ENCODE results near the gene TSPAN9. TPM values are rescaled to one million over a fixed set of nuclear protein-coding genes. Genes with fewer than 3 reads are reported as not detected.

The TSPAN9 gene
- total and polyA plus RNA-seq, 9 of the 15 experiments (the other 6 are each of a cell fraction or from before 2014, with no cell fraction given) = 0.23 to 2.1 (median 0.60) TPM; not detected in 2

DNA sequence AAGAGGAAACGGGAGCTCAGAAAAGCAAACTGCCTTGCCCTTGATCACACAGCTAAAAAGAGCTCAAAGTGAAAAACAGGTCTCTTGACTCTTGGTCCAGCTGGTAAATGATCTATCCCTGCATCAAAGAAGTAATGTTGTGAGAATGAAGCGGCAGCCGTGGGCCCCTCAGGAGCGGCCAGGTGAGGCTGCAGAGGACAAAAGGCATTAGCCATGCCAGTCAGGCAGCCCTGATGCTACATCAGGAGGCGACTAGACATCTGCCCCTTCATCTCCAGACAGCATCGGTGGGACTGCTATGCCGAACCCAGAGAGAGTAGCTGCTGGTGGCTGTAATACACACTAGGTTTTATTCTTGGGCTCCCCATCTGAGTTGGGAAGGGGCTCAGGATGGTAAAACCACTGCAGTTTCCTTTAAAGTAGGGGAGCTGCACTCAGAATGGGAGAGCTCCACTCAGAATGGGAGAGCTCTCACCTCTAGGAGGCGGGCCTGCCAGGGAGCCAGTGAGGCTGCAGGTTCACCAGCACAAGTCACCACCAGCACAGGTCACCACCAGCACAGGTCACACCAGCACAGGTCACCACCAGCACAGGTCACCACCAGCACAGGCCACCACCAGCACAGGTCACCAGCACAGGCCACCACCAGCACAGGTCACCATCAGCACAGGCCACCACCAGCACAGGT lies 120.1 kb downstream of the TSPAN9 start:
- H3K36me3 ChIP-seq (ENCODE audit: control insufficient read depth, insufficient read depth, low read length) = no peaks in the 10 kb centered on the region
- H3K9ac ChIP-seq (ENCODE audit: insufficient read depth in 1 of 2, low read depth in 2 of 2, low read length in 2 of 2) = no peak overlapping the region
- H2AFZ ChIP-seq (ENCODE audit: low read depth, low read length) = no peak overlapping the region
- BruUV-seq (replicated peaks) = no TSS peak
- ATAC-seq (no peak), FAIRE-seq (no peak), DNase-seq (ENCODE audit: extremely low read depth in 1 of 4, low spot score in 3 of 4) (no peak)
- TF ChIP-seq PRMT5 (CRISPR knock-in tag; IDR thresholded peaks at IDR 0.05) (no peak), THAP7 (CRISPR knock-in tag; IDR thresholded peaks at IDR 0.05) (no peak), NELFE (IDR thresholded peaks at IDR 0.05; ENCODE audit: insufficient read depth, insufficient read length) (no peak)
- TF ChIP-seq, protein P1, sequence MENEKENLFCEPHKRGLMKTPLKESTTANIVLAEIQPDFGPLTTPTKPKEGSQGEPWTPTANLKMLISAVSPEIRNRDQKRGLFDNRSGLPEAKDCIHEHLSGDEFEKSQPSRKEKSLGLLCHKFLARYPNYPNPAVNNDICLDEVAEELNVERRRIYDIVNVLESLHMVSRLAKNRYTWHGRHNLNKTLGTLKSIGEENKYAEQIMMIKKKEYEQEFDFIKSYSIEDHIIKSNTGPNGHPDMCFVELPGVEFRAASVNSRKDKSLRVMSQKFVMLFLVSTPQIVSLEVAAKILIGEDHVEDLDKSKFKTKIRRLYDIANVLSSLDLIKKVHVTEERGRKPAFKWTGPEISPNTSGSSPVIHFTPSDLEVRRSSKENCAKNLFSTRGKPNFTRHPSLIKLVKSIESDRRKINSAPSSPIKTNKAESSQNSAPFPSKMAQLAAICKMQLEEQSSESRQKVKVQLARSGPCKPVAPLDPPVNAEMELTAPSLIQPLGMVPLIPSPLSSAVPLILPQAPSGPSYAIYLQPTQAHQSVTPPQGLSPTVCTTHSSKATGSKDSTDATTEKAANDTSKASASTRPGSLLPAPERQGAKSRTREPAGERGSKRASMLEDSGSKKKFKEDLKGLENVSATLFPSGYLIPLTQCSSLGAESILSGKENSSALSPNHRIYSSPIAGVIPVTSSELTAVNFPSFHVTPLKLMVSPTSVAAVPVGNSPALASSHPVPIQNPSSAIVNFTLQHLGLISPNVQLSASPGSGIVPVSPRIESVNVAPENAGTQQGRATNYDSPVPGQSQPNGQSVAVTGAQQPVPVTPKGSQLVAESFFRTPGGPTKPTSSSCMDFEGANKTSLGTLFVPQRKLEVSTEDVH (IDR thresholded peaks at IDR 0.05; ENCODE audit: low read depth, partially characterized antibody) = no peak
- no peak overlapping the region for H3K4me3 ChIP-seq
- in situ Hi-C loops (cut with MboI) (no loop called here), intact Hi-C loops (cut with micrococcal nuclease) (no loop called here)
- no peaks in the 10 kb centered on the region for H3K9me3 ChIP-seq (replicated peaks; ENCODE audit: control insufficient read depth, insufficient read depth, low read depth, low read length)
- no peaks in the 10 kb centered on the region for H3K79me2 ChIP-seq (ENCODE audit: control insufficient read depth, insufficient read depth, low read length)
- H3K27me3 ChIP-seq (ENCODE audit: control insufficient read depth in 2 of 2, insufficient read depth in 2 of 2, low read length in 2 of 2) = peaks cover 0 to 17% of the 10 kb centered on the region in 2 experiments; a peak in 1 of 5 replicates
- ChIA-PET POLR2A (no interaction called here), CTCF (ENCODE audit: low intra/inter-chr PET ratio) (no interaction called here)
- H4K20me1 ChIP-seq (replicated peaks; ENCODE audit: control insufficient read depth, insufficient read depth, low read length) = peaks cover 8% of the 10 kb centered on the region; the same call in 1 of the 2 replicates
- H3K27ac ChIP-seq (ENCODE audit: extremely low read depth, low read depth, low read length) = no peak overlapping the region
- peaks cover 0 to 5% of the 10 kb centered on the region in 2 experiments; a peak in 1 of 5 replicates for H3K4me1 ChIP-seq (replicated peaks in 1 of 2; ENCODE audit: control insufficient read depth in 2 of 2, insufficient read depth in 2 of 2, low read length in 2 of 2)
- H3K9me1 ChIP-seq (ENCODE audit: control insufficient read depth, insufficient read depth, low read length) = no peaks in the 10 kb centered on the region
- WGBS (ENCODE audit: insufficient coverage, low coverage, missing lambda C conversion rate) = 2% methylated on average over 7 of the region's 8 CpGs
- H3K4me2 ChIP-seq (ENCODE audit: insufficient read depth, low read length) = no peak overlapping the region

Data from K562 (cell line).